Liver (tissue), 9 donors: ENCODE results near the gene TOR1AIP1. TPM values are rescaled to one million over a fixed set of nuclear protein-coding genes. Genes with fewer than 3 reads are reported as not detected.
A peak's percentile ranks its signal among the peaks of the same experiment; 100 is the strongest.

Experiments
- DNase-seq: peaks from one replicate; pipeline ENCODE4 v3.0.0-alpha.2; 2017; ENCODE audit warnings: low spot score
- H3K27ac ChIP-seq, 2 donors: one replicate each; pipeline ENCODE4 v1.7.0; 2013; ENCODE audit warnings: inconsistent platforms in 2 of 2, low read length in 2 of 2, control low read depth in 1 of 2, low read depth in 1 of 2, mild to moderate bottlenecking in 1 of 2
- H3K27me3 ChIP-seq, 4 donors: one replicate each; pipeline versions ENCODE4 v1.6.1 to v1.7.0; 2013; ENCODE audit warnings: low read length in 3 of 4, inconsistent platforms in 1 of 4, mild to moderate bottlenecking in 1 of 4, moderate library complexity in 1 of 4; ENCODE audit not compliant: control insufficient read depth in 4 of 4, insufficient read depth in 4 of 4
- H3K36me3 ChIP-seq, 4 donors: one replicate each; pipeline versions ENCODE4 v1.6.1 to v1.7.0; 2013; ENCODE audit warnings: low read length in 3 of 4, mild to moderate bottlenecking in 3 of 4, low read depth in 1 of 4, moderate library complexity in 1 of 4; ENCODE audit not compliant: control insufficient read depth in 4 of 4, insufficient read depth in 3 of 4
- H3K4me1 ChIP-seq, 4 donors: one replicate each; pipeline versions ENCODE4 v1.6.1 to v1.7.0; 2013; ENCODE audit warnings: low read length in 3 of 4, mild to moderate bottlenecking in 3 of 4, moderate library complexity in 1 of 4; ENCODE audit not compliant: control insufficient read depth in 4 of 4, insufficient read depth in 4 of 4
- H3K4me3 ChIP-seq, 3 donors: one replicate each; pipeline versions ENCODE4 v1.6.1 to v1.7.0; 2013; ENCODE audit warnings: low read length in 3 of 3, control low read depth in 1 of 3, low read depth in 1 of 3, mild to moderate bottlenecking in 1 of 3
- H3K9ac ChIP-seq, 2 donors: one replicate each; pipeline ENCODE4 v1.7.0; 2013; ENCODE audit warnings: low read length in 2 of 2, mild to moderate bottlenecking in 2 of 2, moderate library complexity in 2 of 2, control low read depth in 1 of 2, low read depth in 1 of 2
- H3K9me3 ChIP-seq, 4 donors: one replicate each; pipeline versions ENCODE4 v1.6.1 to v1.7.0; 2013; ENCODE audit warnings: low read length in 3 of 4; ENCODE audit not compliant: control insufficient read depth in 4 of 4
- CTCF ChIP-seq: fragments of 150-350 bp; IDR thresholded peaks from 2 replicates; pipeline ENCODE4 v1.5.1; 2017; ENCODE audit warnings: improper control_type of control experiment, low read depth, low read length; ENCODE audit not compliant: missing input control
- EGR1 ChIP-seq, 2 donors: IDR thresholded peaks; 2 replicates each; pipeline ENCODE4 v1.6.1; 2016 to 2018; ENCODE audit warnings: antibody characterized with exemption in 2 of 2, low read depth in 2 of 2
- FOXA2 ChIP-seq: IDR thresholded peaks from 2 replicates; pipeline ENCODE4 v1.6.1; 2016; ENCODE audit warnings: antibody characterized with exemption
- GABPA ChIP-seq, 2 donors: IDR thresholded peaks in 1 of 2; conservative IDR thresholded peaks in 1 of 2; 2 replicates each; pipeline ENCODE4 v1.6.1; 2016; ENCODE audit warnings: antibody characterized with exemption in 2 of 2, mild to moderate bottlenecking in 1 of 2, moderate library complexity in 1 of 2
- HNF4A ChIP-seq, 2 donors: conservative IDR thresholded peaks; 2 replicates each; pipeline ENCODE4 v1.6.1; 2016; ENCODE audit warnings: antibody characterized with exemption in 2 of 2, mild to moderate bottlenecking in 2 of 2
- HNF4G ChIP-seq: IDR thresholded peaks from 2 replicates; pipeline ENCODE4 v1.6.1; 2016; ENCODE audit warnings: antibody characterized with exemption
- JUND ChIP-seq, 2 donors: IDR thresholded peaks; 2 replicates each; pipeline ENCODE4 v1.6.1; 2016; ENCODE audit warnings: antibody characterized with exemption in 2 of 2
- MAX ChIP-seq: IDR thresholded peaks from 2 replicates; pipeline ENCODE4 v1.6.1; 2016; ENCODE audit warnings: antibody characterized with exemption
- NR2F2 ChIP-seq: IDR thresholded peaks from 2 replicates; pipeline ENCODE4 v1.6.1; 2016; ENCODE audit warnings: antibody characterized with exemption
- RAD21 ChIP-seq, 2 donors: IDR thresholded peaks; 2 replicates each; pipeline ENCODE4 v1.6.1; 2016; ENCODE audit warnings: antibody characterized with exemption in 2 of 2, mild to moderate bottlenecking in 2 of 2
- REST ChIP-seq: IDR thresholded peaks from 2 replicates; pipeline ENCODE4 v1.6.1; 2016; ENCODE audit warnings: antibody characterized with exemption, mild to moderate bottlenecking
- RXRA ChIP-seq, 2 donors: IDR thresholded peaks; 2 replicates each; pipeline ENCODE4 v1.6.1; 2017 to 2018; ENCODE audit warnings: antibody characterized with exemption in 2 of 2, mild to moderate bottlenecking in 1 of 2
- SP1 ChIP-seq: IDR thresholded peaks from 2 replicates; pipeline ENCODE4 v1.6.1; 2018; ENCODE audit warnings: antibody characterized with exemption, mild to moderate bottlenecking
- TAF1 ChIP-seq: conservative IDR thresholded peaks from 2 replicates; pipeline ENCODE4 v1.6.1; 2016; ENCODE audit warnings: antibody characterized with exemption, mild to moderate bottlenecking
- YY1 ChIP-seq: IDR thresholded peaks from 2 replicates; pipeline ENCODE4 v1.6.1; 2016; ENCODE audit warnings: antibody characterized with exemption, mild to moderate bottlenecking
- ZBTB33 ChIP-seq: IDR thresholded peaks from 2 replicates; pipeline ENCODE4 v1.6.1; 2016; ENCODE audit warnings: antibody characterized with exemption
- WGBS: extraction: QIAGEN DNeasy Blood & Tissue Kit; methylation state at CpG from one replicate; pipeline ENCODE4 v1.1.7; 2013; 5-methylcytosine and 5-hydroxymethylcytosine counted together
- polyA plus RNA-seq, 2 donors: library from polyadenylated mRNA; stranded (reverse) in 1 of 2; unstranded in 1 of 2; fragments of 200-250 nt in 1 of 2; fragments of >200 nt in 1 of 2; fragmentation: Nextera tagmentation in 1 of 2; extraction: Ambion mirVana in 1 of 2; gene quantifications; one replicate each; pipeline versions ENCODE4 v1.2.1 to v1.2.3, GENCODE V29; 2013 to 2015
- total RNA-seq, 2 donors: library from RNA; depleted of rRNA; stranded (reverse); fragments of >200 nt; gene quantifications; one replicate each; pipeline ENCODE4 v1.2.3, GENCODE V29; 2014
- donor health status: healthy.
- donor health status: healthy.
- donor health status: healthy.
- donor health status: healthy.
- donor health status: healthy.

TOR1AIP1 gene
- total and polyA plus RNA-seq, 4 donors: 7.1 to 21.3 (median 16.7) TPM

GRCh38 chr1:179879797-179880196 lies 2.3 kb upstream of the TOR1AIP1 start:
- H3K27ac ChIP-seq: no peak overlapping the region
- peaks cover 12 to 44% (median 34%) of the 10 kb centered on the region in 4 donors for H3K4me1 ChIP-seq
- H3K27me3 ChIP-seq: no peaks in the 10 kb centered on the region
- peaks cover 0 to 4% (median 1%) of the 10 kb centered on the region in 4 donors for H3K36me3 ChIP-seq
- no peak overlapping the region for H3K9ac ChIP-seq
- DNase-seq: no peak
- TF ChIP-seq YY1 (no peak), RXRA (IDR thresholded peaks at IDR 0.05) (no peak), HNF4A (conservative IDR thresholded peaks at IDR 0.05) (no peak), EGR1 (IDR thresholded peaks at IDR 0.05; ENCODE audit: low read depth in 2 of 2) (no peak), JUND (IDR thresholded peaks at IDR 0.05) (no peak), ZBTB33 (no peak), REST (no peak), GABPA (IDR thresholded peaks at IDR 0.05 in 1 of 2, conservative IDR thresholded peaks at IDR 0.05 in 1 of 2) (no peak), NR2F2 (no peak), HNF4G (no peak), RAD21 (IDR thresholded peaks at IDR 0.05) (no peak), MAX (no peak), SP1 (no peak), FOXA2 (no peak)
- no peak overlapping the region for H3K4me3 ChIP-seq
- WGBS: 82% methylated on average over 2 of the region's 2 CpGs
- no peaks in the 10 kb centered on the region for H3K9me3 ChIP-seq

- 1% methylated on average over 22 of the region's 22 CpGs for WGBS
- TF ChIP-seq JUND (IDR thresholded peaks at IDR 0.05) (no peak), SP1 (no peak), EGR1 (IDR thresholded peaks at IDR 0.05; ENCODE audit: low read depth in 2 of 2) (no peak), TAF1 (no peak), RAD21 (IDR thresholded peaks at IDR 0.05) (no peak), CTCF (peak; percentile 1), HNF4G (no peak), HNF4A (conservative IDR thresholded peaks at IDR 0.05) (no peak), RXRA (IDR thresholded peaks at IDR 0.05) (peak in 1 of 2 donors; percentile 5)
- Histone ChIP-seq H3K9me3 (no peaks in the 10 kb centered on the region), H3K36me3 (peaks cover 0 to 12% (median 9%) of the 10 kb centered on the region in 4 donors), H3K9ac (peak overlapping the region; percentile 85 to 97), H3K27me3 (no peaks in the 10 kb centered on the region), H3K4me1 (peaks cover 8 to 44% (median 32%) of the 10 kb centered on the region in 4 donors), H3K27ac (peak overlapping the region; percentile 99), H3K4me3 (peak overlapping the region; percentile 74 to 84 (median 80))
- DNase-seq: no peak
Measured at GRCh38 chr1:179881642-179882252, 338 bp upstream of the TOR1AIP1 start.
